ENCODE measurements around the gene CNR2.
"Not testable (repeated sequence)": the region's sequence is repeated elsewhere in the genome, so short reads cannot be mapped to it uniquely, and the experiment has no call there.

The CNR2 gene

GRCh38 chr1:23913212-23913880, at the start of gene CNR2:
Gene CNR2 (minus strand): TSS chr1:23913362. CDS start chr1:23875617, 37,745 bp downstream.
- DNase-seq, result no peak

- DNase-seq, result no peak
Measured at GRCh38 chr1:23960291-23961020, 47.3 kb upstream of the CNR2 start.

- DNase-seq, result peak; percentile 95
Measured at GRCh38 chr1:23959461-23960290, 46.5 kb upstream of the CNR2 start, which contains the start of gene PNRC2. Gene PNRC2 (plus strand): TSS chr1:23959828. CDS start chr1:23961458, 1,630 bp downstream.

- DNase-seq, result peak; percentile 83
Measured at GRCh38 chr1:23958810-23959460, 45.8 kb upstream of the CNR2 start.

GRCh38 chr1:23958040-23958809, 45.1 kb upstream of the CNR2 start:
- DNase-seq, result not testable (repeated sequence)

- no peak for DNase-seq
Measured at GRCh38 chr1:23957096-23957495, 43.9 kb upstream of the CNR2 start.

- no peak for DNase-seq
Measured at GRCh38 chr1:23953020-23953419, 39.9 kb upstream of the CNR2 start.

GRCh38 chr1:23947366-23947765, 34.2 kb upstream of the CNR2 start:
- no peak for DNase-seq

- DNase-seq, result no peak
Measured at GRCh38 chr1:23936481-23937176, 23.5 kb upstream of the CNR2 start.

- no peak for DNase-seq
Measured at GRCh38 chr1:23931491-23931880, 18.3 kb upstream of the CNR2 start.

GRCh38 chr1:23930861-23931490, 17.8 kb upstream of the CNR2 start:
- DNase-seq, result no peak

GRCh38 chr1:23930270-23930669, 17.1 kb upstream of the CNR2 start:
- DNase-seq, result no peak

- no peak for DNase-seq
Measured at GRCh38 chr1:23928789-23929188, 15.6 kb upstream of the CNR2 start.

GRCh38 chr1:23927097-23927496, 13.9 kb upstream of the CNR2 start:
- DNase-seq, result no peak

GRCh38 chr1:23925279-23925678, 12.1 kb upstream of the CNR2 start:
- DNase-seq, result no peak

- no peak for DNase-seq
Measured at GRCh38 chr1:23924601-23925000, 11.4 kb upstream of the CNR2 start.

GRCh38 chr1:23923592-23924499, 10.7 kb upstream of the CNR2 start:
- DNase-seq, result no peak

- no peak for DNase-seq
Measured at GRCh38 chr1:23922321-23922943, 9.3 kb upstream of the CNR2 start.

All from activated CD4-positive, alpha-beta T cell treated with anti-CD3 and anti-CD28 coated beads for 1 hour (primary cell).